HG02970 (cell line): ENCODE data around the gene KLHL3.

ENCODE experiments used
- ATAC-seq: cut with Tn5 transposase; IDR thresholded peaks from one replicate; pipeline ENCODE4 v1.9.1; 2021; ENCODE audit warnings: mild to moderate bottlenecking, moderate library complexity, moderate number of reproducible peaks; ENCODE audit not compliant: unreplicated experiment, low FRiP score

KLHL3 gene

GRCh38 chr5:137615171-137615775, 120.6 kb downstream of the KLHL3 start:
- no peak for ATAC-seq

GRCh38 chr5:137613554-137614265, 122.2 kb downstream of the KLHL3 start:
- ATAC-seq, result no peak

GRCh38 chr5:137612576-137612975, 123.3 kb downstream of the KLHL3 start:
- no peak for ATAC-seq

GRCh38 chr5:137611794-137612435, 124.0 kb downstream of the KLHL3 start:
- ATAC-seq, result no peak

GRCh38 chr5:137611011-137611580, 124.8 kb downstream of the KLHL3 start:
- ATAC-seq, result no peak

GRCh38 chr5:137610598-137610997, 125.3 kb downstream of the KLHL3 start:
- no peak for ATAC-seq

- ATAC-seq, result no peak
These were observed 126.8 kb downstream of the KLHL3 start for GRCh38 chr5:137609127-137609526.

- no peak for ATAC-seq
These were observed 128.1 kb downstream of the KLHL3 start for GRCh38 chr5:137607771-137608170.

- ATAC-seq, result no peak
These were observed 129.5 kb downstream of the KLHL3 start for GRCh38 chr5:137606401-137606800.

GRCh38 chr5:137605411-137605810, 130.5 kb downstream of the KLHL3 start:
- no peak for ATAC-seq

GRCh38 chr5:137604348-137605095, 131.4 kb downstream of the KLHL3 start:
- no peak for ATAC-seq

- ATAC-seq, result no peak
These were observed 132.0 kb downstream of the KLHL3 start for GRCh38 chr5:137603891-137604290.

- no peak for ATAC-seq
These were observed 132.5 kb downstream of the KLHL3 start for GRCh38 chr5:137603356-137603755.

GRCh38 chr5:137602721-137603273, 133.1 kb downstream of the KLHL3 start:
- no peak for ATAC-seq

- no peak for ATAC-seq
These were observed 135.0 kb downstream of the KLHL3 start for GRCh38 chr5:137600721-137601360.

GRCh38 chr5:137599457-137599856, 136.4 kb downstream of the KLHL3 start:
- no peak for ATAC-seq

GRCh38 chr5:137598399-137598798, 137.5 kb downstream of the KLHL3 start:
- ATAC-seq, result no peak

GRCh38 chr5:137596941-137597340, 138.9 kb downstream of the KLHL3 start:
- ATAC-seq, result no peak

- ATAC-seq, result no peak
These were observed 140.4 kb downstream of the KLHL3 start for GRCh38 chr5:137595396-137596079.
